Caco-2 (cell line): Measurements from ENCODE around the gene TMEM120A. TPM values are rescaled to one million over a fixed set of nuclear protein-coding genes. Genes with fewer than 3 reads are reported as not detected.

Experiments
- BruUV-seq: library from RNA; stranded (reverse); fragments of 400-500 nt; replicated peaks from 2 replicates; lab custom pipeline; 2021; lab: Mats Ljungman, UMichigan
- CTCF ChIA-PET: fragments of 300-600 bp; sonication (Branson Sonifier 250); formaldehyde crosslinking; loops from one replicate; lab custom pipeline; 2022; ENCODE audit warnings: antibody characterized with exemption; lab: Charles Lee
- POLR2A ChIA-PET: fragments of 300-600 bp; sonication (Branson Sonifier 250); formaldehyde crosslinking; loops from one replicate; lab custom pipeline; 2022; ENCODE audit warnings: antibody characterized with exemption; lab: Charles Lee
- DNase-seq, 2 experiments: peaks; one replicate each; pipeline versions ENCODE4 v3.0.0 to v3.0.0-alpha.2; 2020 to 2022
- H3K27me3 ChIP-seq: replicated peaks from 2 replicates; pipeline ENCODE4 v1.6.0; 2011; ENCODE audit warnings: low read length; ENCODE audit not compliant: control insufficient read depth, insufficient read depth
- H3K36me3 ChIP-seq: 2 replicates; pipeline ENCODE4 v1.5.1; 2011; ENCODE audit warnings: low read length; ENCODE audit not compliant: control insufficient read depth, insufficient read depth
- H3K4me1 ChIP-seq: fragments of 250-450 bp; sonication (Bioruptor Pico); 2 replicates; pipeline ENCODE4 v1.5.1; 2020; ENCODE audit warnings: mild to moderate bottlenecking
- H3K4me3 ChIP-seq: 2 replicates; pipeline ENCODE4 v1.5.1; 2011; ENCODE audit warnings: low read depth, mild to moderate bottlenecking, control low read depth, low read length
- H3K9me3 ChIP-seq: fragments of 250-450 bp; sonication (Bioruptor Pico); 2 replicates; pipeline ENCODE4 v1.5.1; 2020; ENCODE audit warnings: mild to moderate bottlenecking, moderate library complexity
- H3K27ac Mint-ChIP-seq: one replicate; pipeline ENCODE4 v1.8.0; 2022; ENCODE audit warnings: mixed read lengths; ENCODE audit not compliant: unreplicated experiment
- H3K27me3 Mint-ChIP-seq: one replicate; pipeline ENCODE4 v1.8.0; 2022; ENCODE audit warnings: mixed read lengths; ENCODE audit not compliant: insufficient read depth, unreplicated experiment
- H3K36me3 Mint-ChIP-seq: one replicate; pipeline ENCODE4 v1.8.0; 2022; ENCODE audit warnings: mild to moderate bottlenecking, mixed read lengths; ENCODE audit not compliant: insufficient read depth, unreplicated experiment
- H3K4me1 Mint-ChIP-seq: one replicate; pipeline ENCODE4 v1.8.0; 2022; ENCODE audit warnings: low read depth, mixed read lengths; ENCODE audit not compliant: unreplicated experiment
- H3K4me3 Mint-ChIP-seq: one replicate; pipeline ENCODE4 v1.8.0; 2022; ENCODE audit warnings: mild to moderate bottlenecking, moderate library complexity, mixed read lengths; ENCODE audit not compliant: unreplicated experiment
- H3K9me3 Mint-ChIP-seq: one replicate; pipeline ENCODE4 v1.8.0; 2022; ENCODE audit warnings: mixed read lengths; ENCODE audit not compliant: unreplicated experiment
- intact Hi-C: fragments of 100-400 bp; cut with micrococcal nuclease; formaldehyde crosslinking; loops from one replicate; pipeline ENCODE4 v1.10.0; 2022; ENCODE audit not compliant: unreplicated experiment
- total RNA-seq: library from RNA; stranded (reverse); gene quantifications from 2 replicates; pipeline ENCODE4 v1.2.3, GENCODE V29; 2022
- TF ChIP-seq, protein P1 (sequence below), 2 experiments: fragments of 200-600 bp in 1 of 2; IDR thresholded peaks; 1 replicate in 1 of 2; 2 replicates in 1 of 2; pipeline versions ENCODE4 v1.5.1 to v1.8.0; 2011 to 2022; ENCODE audit warnings: antibody characterized with exemption in 1 of 2, control low read depth in 1 of 2, inconsistent platforms in 1 of 2, low read depth in 1 of 2, low read length in 1 of 2, mild to moderate bottlenecking in 1 of 2, moderate library complexity in 1 of 2; ENCODE audit not compliant: insufficient read depth in 1 of 2, severe bottlenecking in 1 of 2, unreplicated experiment in 1 of 2

Gene TMEM120A
- total RNA-seq, 1 experiment from 2014 or later: 65.4 TPM

GRCh38 chr7:75995052-75995471, 667 bp upstream of the TMEM120A start:
- ChIA-PET CTCF (no interaction called here), POLR2A (interaction anchor here (0.5 kb wide), 1 partner anchor 309 kb away, joined by 4 read pairs; no protein-coding TSS in a partner anchor)
- Mint-ChIP-seq H3K27ac (no peak overlapping the region), H3K36me3 (peaks cover 50% of the 10 kb centered on the region), H3K9me3 (no peaks in the 10 kb centered on the region), H3K4me1 (peaks cover 25% of the 10 kb centered on the region), H3K27me3 (no peaks in the 10 kb centered on the region), H3K4me3 (peak overlapping the region; percentile 80)
- Histone ChIP-seq H3K4me1 (peaks cover 35% of the 10 kb centered on the region), H3K9me3 (no peaks in the 10 kb centered on the region), H3K27me3 (no peaks in the 10 kb centered on the region), H3K36me3 (peaks cover 2% of the 10 kb centered on the region), H3K4me3 (peak overlapping the region; percentile 38)
- intact Hi-C loops: loop anchor here (10.0 kb wide), 1 partner anchor 120 kb away; the partner anchor contains the start of gene RHBDD2
- DNase-seq: no peak
- TF ChIP-seq, protein P1, sequence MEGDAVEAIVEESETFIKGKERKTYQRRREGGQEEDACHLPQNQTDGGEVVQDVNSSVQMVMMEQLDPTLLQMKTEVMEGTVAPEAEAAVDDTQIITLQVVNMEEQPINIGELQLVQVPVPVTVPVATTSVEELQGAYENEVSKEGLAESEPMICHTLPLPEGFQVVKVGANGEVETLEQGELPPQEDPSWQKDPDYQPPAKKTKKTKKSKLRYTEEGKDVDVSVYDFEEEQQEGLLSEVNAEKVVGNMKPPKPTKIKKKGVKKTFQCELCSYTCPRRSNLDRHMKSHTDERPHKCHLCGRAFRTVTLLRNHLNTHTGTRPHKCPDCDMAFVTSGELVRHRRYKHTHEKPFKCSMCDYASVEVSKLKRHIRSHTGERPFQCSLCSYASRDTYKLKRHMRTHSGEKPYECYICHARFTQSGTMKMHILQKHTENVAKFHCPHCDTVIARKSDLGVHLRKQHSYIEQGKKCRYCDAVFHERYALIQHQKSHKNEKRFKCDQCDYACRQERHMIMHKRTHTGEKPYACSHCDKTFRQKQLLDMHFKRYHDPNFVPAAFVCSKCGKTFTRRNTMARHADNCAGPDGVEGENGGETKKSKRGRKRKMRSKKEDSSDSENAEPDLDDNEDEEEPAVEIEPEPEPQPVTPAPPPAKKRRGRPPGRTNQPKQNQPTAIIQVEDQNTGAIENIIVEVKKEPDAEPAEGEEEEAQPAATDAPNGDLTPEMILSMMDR (IDR thresholded peaks at IDR 0.05; ENCODE audit: insufficient read depth in 1 of 2, low read depth in 1 of 2, low read length in 1 of 2, severe bottlenecking in 1 of 2, unreplicated experiment in 1 of 2): no peak
- no TSS peak for BruUV-seq

DNA sequence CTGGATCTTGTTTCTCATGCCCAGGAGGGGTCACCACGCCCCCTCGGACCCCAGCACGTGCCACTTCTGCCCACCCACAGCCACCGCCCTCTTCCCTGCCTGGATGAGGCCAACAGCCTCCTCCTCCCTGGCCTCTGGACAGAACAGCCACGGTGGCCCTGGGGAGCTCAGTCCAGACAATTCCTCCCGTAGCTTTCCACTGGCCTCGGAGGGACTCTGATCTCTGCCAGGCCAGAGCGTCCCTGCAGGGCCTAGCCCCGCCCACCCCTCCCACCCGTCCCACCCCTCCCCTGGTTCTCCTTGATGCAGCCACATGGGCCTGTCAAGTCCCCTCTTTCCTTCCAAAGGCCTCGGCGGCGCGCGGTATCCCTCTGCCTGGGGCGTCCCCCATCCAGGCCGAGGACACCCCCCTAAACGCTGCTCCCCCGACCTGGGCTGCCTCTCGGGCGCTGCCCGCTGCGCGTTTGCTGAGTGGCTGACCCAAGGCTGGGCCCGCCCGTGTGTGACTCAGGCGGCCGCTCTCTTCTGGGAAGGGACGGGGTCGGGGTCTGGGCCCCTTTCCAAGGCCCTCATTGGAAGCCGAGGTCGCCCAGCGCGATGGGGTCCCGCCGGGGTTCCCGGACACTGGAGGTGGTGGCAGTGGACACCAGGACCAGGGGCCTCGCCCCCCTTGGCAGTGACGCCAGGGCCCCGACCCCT, 557 bp downstream of the TMEM120A start:
- Histone ChIP-seq H3K4me1 (peaks cover 45% of the 10 kb centered on the region), H3K4me3 (peak overlapping the region; percentile 89), H3K36me3 (peaks cover 2% of the 10 kb centered on the region), H3K9me3 (no peaks in the 10 kb centered on the region), H3K27me3 (no peaks in the 10 kb centered on the region)
- BruUV-seq: no TSS peak
- TF ChIP-seq, protein P1 (IDR thresholded peaks at IDR 0.05; ENCODE audit: insufficient read depth in 1 of 2, low read depth in 1 of 2, low read length in 1 of 2, severe bottlenecking in 1 of 2, unreplicated experiment in 1 of 2): no peak
- H3K27ac Mint-ChIP-seq: peak overlapping the region; percentile 87
- intact Hi-C loops: loop anchor here (5.0 to 10.0 kb wide), 2 partner anchors 53 to 119 kb away; partner anchors contain the start of genes MDH2, RHBDD2 and STYXL1
- peak; percentile 70 to 82 for DNase-seq
- H3K36me3 Mint-ChIP-seq: peaks cover 50% of the 10 kb centered on the region
- peaks cover 32% of the 10 kb centered on the region for H3K4me1 Mint-ChIP-seq
- no peaks in the 10 kb centered on the region for H3K9me3 Mint-ChIP-seq
- H3K27me3 Mint-ChIP-seq: no peaks in the 10 kb centered on the region
- POLR2A ChIA-PET: interaction anchor here (0.5 to 1.5 kb wide), 6 partner anchors 26 to 87 kb away, joined by 3 to 5 read pairs (median 3); partner anchors contain the start of genes MDH2 and STYXL1
- peak overlapping the region; percentile 80 for H3K4me3 Mint-ChIP-seq
- CTCF ChIA-PET: interaction anchor here (1.1 to 1.7 kb wide), 3 partner anchors 26 to 128 kb away, joined by 3 to 9 read pairs (median 3); partner anchors contain the start of genes MDH2 and STYXL1

- peak overlapping the region; percentile 96 for H3K27ac Mint-ChIP-seq
- POLR2A ChIA-PET: no interaction called here
- peaks cover 62% of the 10 kb centered on the region for H3K36me3 Mint-ChIP-seq
- Histone ChIP-seq H3K4me3 (no peak overlapping the region), H3K4me1 (peaks cover 45% of the 10 kb centered on the region), H3K27me3 (no peaks in the 10 kb centered on the region), H3K9me3 (no peaks in the 10 kb centered on the region), H3K36me3 (peaks cover 2% of the 10 kb centered on the region)
- H3K9me3 Mint-ChIP-seq: no peaks in the 10 kb centered on the region
- H3K27me3 Mint-ChIP-seq: no peaks in the 10 kb centered on the region
- BruUV-seq: no TSS peak
- intact Hi-C loops: loop anchor here (5.0 to 10.0 kb wide), 2 partner anchors 55 to 117 kb away; partner anchors contain the start of genes MDH2, RHBDD2 and STYXL1
- TF ChIP-seq, protein P1 (IDR thresholded peaks at IDR 0.05; ENCODE audit: insufficient read depth in 1 of 2, low read depth in 1 of 2, low read length in 1 of 2, severe bottlenecking in 1 of 2, unreplicated experiment in 1 of 2): no peak
- no peak for DNase-seq
- H3K4me1 Mint-ChIP-seq: peaks cover 32% of the 10 kb centered on the region
- no peak overlapping the region for H3K4me3 Mint-ChIP-seq
- CTCF ChIA-PET: no interaction called here
Observed at GRCh38 chr7:75992083-75992755, 2.2 kb downstream of the TMEM120A start.
